IMR-90 (cell line): Measurements from ENCODE around the gene TTC28. TPM values are rescaled to one million over a fixed set of nuclear protein-coding genes. Genes with fewer than 3 reads are reported as not detected.

ENCODE experiments used
- ATAC-seq: fragments of 200-7000 bp; cut with Tn5 transposase; 2 replicates; pipeline ENCODE4 v1.9.1; 2020; ENCODE audit warnings: low read depth, mild to moderate bottlenecking, moderate library complexity
- BruUV-seq: library from RNA; stranded (reverse); fragments of 400-500 nt; replicated peaks from 2 replicates; lab custom pipeline; 2021; lab: Mats Ljungman, UMichigan
- CTCF ChIA-PET: fragments of 300-600 bp; formaldehyde crosslinking; extraction: SDS; loops from one replicate; lab custom pipeline; 2021; ENCODE audit warnings: antibody characterized with exemption; lab: Yijun Ruan, JAX
- POLR2A ChIA-PET: fragments of 300-600 bp; sonication (Branson Sonifier 250); formaldehyde crosslinking; loops from one replicate; lab custom pipeline; 2022; ENCODE audit warnings: antibody characterized with exemption; ENCODE audit not compliant: unreplicated experiment; lab: Charles Lee
- DNase-seq: peaks from one replicate; pipeline ENCODE4 v3.0.0; 2013
- H2AFZ ChIP-seq: replicated peaks from 2 replicates; pipeline ENCODE3; 2013; ENCODE audit warnings: low read length, mild to moderate bottlenecking; ENCODE audit not compliant: poor library complexity
- H2AK5ac ChIP-seq: 2 replicates; pipeline ENCODE4 v1.6.1; 2013; ENCODE audit warnings: low read depth, low read length, inconsistent platforms
- H2AK9ac ChIP-seq: replicated peaks from 2 replicates; pipeline ENCODE3; 2013; ENCODE audit warnings: mild to moderate bottlenecking, low read depth, low read length, moderate library complexity; ENCODE audit not compliant: poor library complexity
- H2BK120ac ChIP-seq: 2 replicates; pipeline ENCODE4 v1.6.1; 2013; ENCODE audit warnings: low read depth, low read length, inconsistent platforms
- H2BK15ac ChIP-seq: 3 replicates; pipeline ENCODE4 v1.6.1; 2013; ENCODE audit warnings: low read depth, low read length, inconsistent platforms
- H2BK20ac ChIP-seq: 2 replicates; pipeline ENCODE4 v1.6.1; 2013; ENCODE audit warnings: low read depth, mild to moderate bottlenecking, inconsistent platforms, low read length, moderate library complexity
- H2BK5ac ChIP-seq: 2 replicates; pipeline ENCODE4 v1.6.1; 2013; ENCODE audit warnings: mild to moderate bottlenecking, low read depth, low read length, inconsistent platforms; ENCODE audit not compliant: poor library complexity, severe bottlenecking
- H3K14ac ChIP-seq: replicated peaks from 2 replicates; pipeline ENCODE4 v1.6.1; 2013; ENCODE audit warnings: low read depth, low read length, inconsistent platforms
- H3K18ac ChIP-seq: 2 replicates; pipeline ENCODE4 v1.6.1; 2013; ENCODE audit warnings: low read depth, low read length, control low read depth
- H3K23ac ChIP-seq: 2 replicates; pipeline ENCODE4 v1.6.1; 2013; ENCODE audit warnings: low read depth, low read length, inconsistent platforms
- H3K27ac ChIP-seq: 2 replicates; pipeline ENCODE4 v1.5.1; 2013; ENCODE audit warnings: mild to moderate bottlenecking, control low read depth, low read length; ENCODE audit not compliant: insufficient read depth
- H3K27me3 ChIP-seq: 2 replicates; pipeline ENCODE4 v1.6.1; 2013; ENCODE audit warnings: low read length; ENCODE audit not compliant: control insufficient read depth, insufficient read depth
- H3K36me3 ChIP-seq: 2 replicates; pipeline ENCODE4 v1.6.1; 2013; ENCODE audit warnings: low read length, mixed read lengths; ENCODE audit not compliant: control insufficient read depth, insufficient read depth
- H3K4ac ChIP-seq: 2 replicates; pipeline ENCODE4 v1.6.1; 2013; ENCODE audit warnings: low read depth, low read length, inconsistent platforms
- H3K4me1 ChIP-seq: 2 replicates; pipeline ENCODE4 v1.6.1; 2013; ENCODE audit warnings: low read length, mixed read lengths; ENCODE audit not compliant: control insufficient read depth, insufficient read depth
- H3K4me2 ChIP-seq: 2 replicates; pipeline ENCODE4 v1.6.1; 2013; ENCODE audit warnings: low read depth, mild to moderate bottlenecking, control low read depth, low read length, moderate library complexity
- H3K4me3 ChIP-seq: 2 replicates; pipeline ENCODE4 v1.5.1; 2013; ENCODE audit warnings: low read depth, mild to moderate bottlenecking, control low read depth, low read length, moderate library complexity; ENCODE audit not compliant: insufficient read depth
- H3K56ac ChIP-seq: 2 replicates; pipeline ENCODE4 v1.6.1; 2013; ENCODE audit warnings: low read length, inconsistent platforms; ENCODE audit not compliant: insufficient read depth; ENCODE audit errors: extremely low read depth
- H3K79me1 ChIP-seq, 2 experiments: 2 replicates each; pipeline ENCODE4 v1.6.1; 2013; ENCODE audit warnings: low read length in 2 of 2, inconsistent platforms in 1 of 2, low read depth in 1 of 2
- H3K9ac ChIP-seq: 2 replicates; pipeline ENCODE4 v1.6.1; 2013; ENCODE audit warnings: low read depth, low read length, control low read depth
- H3K9me1 ChIP-seq: 2 replicates; pipeline ENCODE4 v1.6.1; 2013; ENCODE audit warnings: low read length, inconsistent platforms; ENCODE audit not compliant: insufficient read depth
- H3K9me3 ChIP-seq: 2 replicates; pipeline ENCODE4 v1.6.1; 2013; ENCODE audit warnings: low read length; ENCODE audit not compliant: control insufficient read depth, insufficient read depth
- H4K20me1 ChIP-seq: 2 replicates; pipeline ENCODE4 v1.6.1; 2013; ENCODE audit warnings: low read length, inconsistent platforms; ENCODE audit not compliant: insufficient read depth
- H4K5ac ChIP-seq: 2 replicates; pipeline ENCODE4 v1.6.1; 2013; ENCODE audit warnings: mild to moderate bottlenecking, low read depth, low read length, control low read depth
- H4K8ac ChIP-seq, 2 experiments: 2 replicates each; pipeline ENCODE4 v1.6.1; 2013; ENCODE audit warnings: low read depth in 2 of 2, low read length in 2 of 2, control low read depth in 1 of 2, inconsistent platforms in 1 of 2
- H4K91ac ChIP-seq: 2 replicates; pipeline ENCODE4 v1.6.1; 2013; ENCODE audit warnings: low read depth, low read length, inconsistent platforms; ENCODE audit not compliant: insufficient read depth
- BHLHE40 ChIP-seq: fragments of 150-350 bp; IDR thresholded peaks from 2 replicates; pipeline ENCODE4 v1.6.1; 2016; ENCODE audit warnings: mild to moderate bottlenecking, low read depth, low read length
- CEBPB ChIP-seq: IDR thresholded peaks from 2 replicates; pipeline ENCODE4 v1.6.1; 2012; ENCODE audit warnings: low read depth, low read length, improper control_type of control experiment
- CHD1 ChIP-seq: IDR thresholded peaks from 2 replicates; pipeline ENCODE4 v1.6.1; 2012; ENCODE audit warnings: low read depth, low read length, improper control_type of control experiment
- CTCF ChIP-seq: conservative IDR thresholded peaks from 2 replicates; pipeline ENCODE4 v1.5.1; 2012; ENCODE audit warnings: mild to moderate bottlenecking, low read depth, low read length, improper control_type of control experiment
- ELK1 ChIP-seq: fragments of 150-350 bp; IDR thresholded peaks from 2 replicates; pipeline ENCODE4 v1.6.1; 2016; ENCODE audit warnings: low read depth, mild to moderate bottlenecking, low read length, moderate library complexity, borderline replicate concordance
- FOS ChIP-seq: fragments of 150-350 bp; IDR thresholded peaks from 2 replicates; pipeline ENCODE4 v1.6.1; 2016; ENCODE audit warnings: low read depth, low read length
- MAFK ChIP-seq: IDR thresholded peaks from 2 replicates; pipeline ENCODE4 v1.6.1; 2012; ENCODE audit warnings: low read depth, low read length, improper control_type of control experiment
- MXI1 ChIP-seq: IDR thresholded peaks from 2 replicates; pipeline ENCODE4 v1.6.1; 2012; ENCODE audit warnings: low read depth, mild to moderate bottlenecking, low read length, moderate library complexity, borderline replicate concordance
- NFE2L2 ChIP-seq: fragments of 150-350 bp; IDR thresholded peaks from 2 replicates; pipeline ENCODE4 v1.6.1; 2016; ENCODE audit warnings: low read depth, mild to moderate bottlenecking, low read length
- POLR2A ChIP-seq: IDR thresholded peaks from 2 replicates; pipeline ENCODE4 v1.6.1; 2012; ENCODE audit warnings: mild to moderate bottlenecking, low read depth, low read length
- RAD21 ChIP-seq: IDR thresholded peaks from 2 replicates; pipeline ENCODE4 v1.6.1; 2012; ENCODE audit warnings: low read length, improper control_type of control experiment
- RCOR1 ChIP-seq: IDR thresholded peaks from 2 replicates; pipeline ENCODE4 v1.6.1; 2012; ENCODE audit warnings: mild to moderate bottlenecking, low read length, improper control_type of control experiment; ENCODE audit not compliant: insufficient replicate concordance
- RFX5 ChIP-seq: IDR thresholded peaks from 2 replicates; pipeline ENCODE4 v1.8.0; 2012; ENCODE audit warnings: low read depth, mild to moderate bottlenecking, low read length, moderate library complexity
- USF2 ChIP-seq: fragments of 150-350 bp; IDR thresholded peaks from 2 replicates; pipeline ENCODE4 v1.6.1; 2017; ENCODE audit warnings: mild to moderate bottlenecking, antibody characterized with exemption, low read length, low read depth
- WGBS, 2 experiments: methylation state at CpG; one replicate each; pipeline versions ENCODE4 v1.1.5 to v1.1.7; 2013; ENCODE audit warnings: missing lambda C conversion rate in 2 of 2; ENCODE audit not compliant: insufficient read length in 1 of 2; ENCODE audit errors: extremely low coverage in 2 of 2; 5-methylcytosine and 5-hydroxymethylcytosine counted together
- dilution Hi-C: fragments of 300-500 bp; cut with HindIII; formaldehyde crosslinking; loops from one replicate; pipeline ENCODE4 v1.14.3; 2018; ENCODE audit warnings: low sequenced_read_pairs; ENCODE audit not compliant: unreplicated experiment
- in situ Hi-C: fragments of 300-500 bp; cut with MboI; formaldehyde crosslinking; loops from 3 replicates; pipeline ENCODE4 v1.14.3; 2019; ENCODE audit warnings: low sequenced_read_pairs, inconsistent platforms, mixed read lengths
- intact Hi-C: fragments of 100-400 bp; cut with micrococcal nuclease; formaldehyde crosslinking; loops from 2 replicates; pipeline ENCODE4 v1.10.0; 2022
- polyA plus RNA-seq, 3 experiments: library from polyadenylated mRNA; depleted of rRNA; stranded (reverse); fragments of >200 nt; gene quantifications; 2 replicates each; pipeline ENCODE4 v1.2.3, GENCODE V29; 2012; ENCODE audit warnings: low replicate concordance in 1 of 3
- total RNA-seq: library from RNA; depleted of rRNA; stranded (reverse); fragments of >200 nt; gene quantifications from 2 replicates; pipeline ENCODE4 v1.2.3, GENCODE V29; 2012

The TTC28 gene
- total and polyA plus RNA-seq, 2 of the 4 experiments (the other 2 are of a cell fraction) = 5.6 to 13.3 TPM

GRCh38 chr22:28021998-28022660 lies 657.5 kb downstream of the TTC28 start:
- BruUV-seq = no TSS peak
- dilution Hi-C loops (no loop called here), in situ Hi-C loops (loop anchor here (10.0 to 25.0 kb wide), 3 partner anchors 573 to 1260 kb away; no protein-coding TSS in a partner anchor), intact Hi-C loops (no loop called here)
- H3K4ac ChIP-seq = no peak overlapping the region
- H2BK20ac ChIP-seq = no peak overlapping the region
- H4K8ac ChIP-seq = no peak overlapping the region
- H3K4me2 ChIP-seq = no peak overlapping the region
- H3K79me1 ChIP-seq = no peaks in the 10 kb centered on the region
- no peak overlapping the region for H3K14ac ChIP-seq
- no peak overlapping the region for H3K4me3 ChIP-seq
- no peaks in the 10 kb centered on the region; the same call in 1 of the 2 replicates for H3K9me1 ChIP-seq
- ATAC-seq (no peak), DNase-seq (no peak)
- H2BK120ac ChIP-seq = no peak overlapping the region
- H3K18ac ChIP-seq = no peak overlapping the region
- no peaks in the 10 kb centered on the region for H3K27me3 ChIP-seq
- no peaks in the 10 kb centered on the region for H3K9me3 ChIP-seq
- H3K4me1 ChIP-seq = peaks cover 13% of the 10 kb centered on the region
- H2BK15ac ChIP-seq = no peak overlapping the region
- TF ChIP-seq NFE2L2 (no peak), USF2 (no peak), MAFK (no peak), CTCF (no peak), CHD1 (no peak), CEBPB (no peak), RAD21 (no peak), RFX5 (no peak), ELK1 (no peak), FOS (no peak), BHLHE40 (no peak), POLR2A (no peak), RCOR1 (no peak), MXI1 (no peak)
- ChIA-PET CTCF (no interaction called here), POLR2A (no interaction called here)
- H3K56ac ChIP-seq = no peak overlapping the region
- no peak overlapping the region for H2AK9ac ChIP-seq
- 78% methylated on average over 3 of the region's 7 CpGs; no CpG with 5 or more reads in 1 of the 2 experiments for WGBS, 2 experiments
- H3K36me3 ChIP-seq = peaks cover 8% of the 10 kb centered on the region; the same call in 1 of the 2 replicates
- H2AFZ ChIP-seq = no peak overlapping the region
- H2AK5ac ChIP-seq = no peak overlapping the region
- H3K27ac ChIP-seq = no peak overlapping the region
- H4K91ac ChIP-seq = no peak overlapping the region
- H3K9ac ChIP-seq = no peak overlapping the region
- no peak overlapping the region for H4K5ac ChIP-seq
- no peak overlapping the region for H3K23ac ChIP-seq
- H2BK5ac ChIP-seq = no peak overlapping the region
- peaks cover 18% of the 10 kb centered on the region for H4K20me1 ChIP-seq
